ENCODE measurements around the gene TPM2.

The TPM2 gene

DNA sequence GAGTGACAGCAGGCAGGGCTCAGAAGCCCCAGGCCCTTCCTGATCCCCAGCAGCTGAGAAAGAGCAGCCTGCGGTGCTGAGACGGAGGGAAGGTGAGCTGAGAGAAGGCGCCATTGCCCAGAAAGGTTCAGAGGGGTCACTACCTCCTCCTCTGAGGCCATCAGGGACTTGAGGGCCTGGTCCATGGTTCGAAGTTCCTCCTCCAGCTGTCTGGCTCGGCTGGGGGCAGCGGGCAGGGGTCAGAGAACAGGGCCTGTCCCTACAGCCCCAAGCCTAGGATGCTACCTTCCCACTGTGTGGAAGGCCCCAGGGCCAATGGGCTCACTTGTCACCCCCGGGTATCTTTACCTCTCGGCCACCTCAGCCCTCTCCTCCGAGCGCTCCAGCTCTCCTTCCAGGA is 4.8 kb downstream of the TPM2 start:
- TF ChIP-seq, protein P1, sequence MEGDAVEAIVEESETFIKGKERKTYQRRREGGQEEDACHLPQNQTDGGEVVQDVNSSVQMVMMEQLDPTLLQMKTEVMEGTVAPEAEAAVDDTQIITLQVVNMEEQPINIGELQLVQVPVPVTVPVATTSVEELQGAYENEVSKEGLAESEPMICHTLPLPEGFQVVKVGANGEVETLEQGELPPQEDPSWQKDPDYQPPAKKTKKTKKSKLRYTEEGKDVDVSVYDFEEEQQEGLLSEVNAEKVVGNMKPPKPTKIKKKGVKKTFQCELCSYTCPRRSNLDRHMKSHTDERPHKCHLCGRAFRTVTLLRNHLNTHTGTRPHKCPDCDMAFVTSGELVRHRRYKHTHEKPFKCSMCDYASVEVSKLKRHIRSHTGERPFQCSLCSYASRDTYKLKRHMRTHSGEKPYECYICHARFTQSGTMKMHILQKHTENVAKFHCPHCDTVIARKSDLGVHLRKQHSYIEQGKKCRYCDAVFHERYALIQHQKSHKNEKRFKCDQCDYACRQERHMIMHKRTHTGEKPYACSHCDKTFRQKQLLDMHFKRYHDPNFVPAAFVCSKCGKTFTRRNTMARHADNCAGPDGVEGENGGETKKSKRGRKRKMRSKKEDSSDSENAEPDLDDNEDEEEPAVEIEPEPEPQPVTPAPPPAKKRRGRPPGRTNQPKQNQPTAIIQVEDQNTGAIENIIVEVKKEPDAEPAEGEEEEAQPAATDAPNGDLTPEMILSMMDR (IDR thresholded peaks at IDR 0.05) = no peak

DNA sequence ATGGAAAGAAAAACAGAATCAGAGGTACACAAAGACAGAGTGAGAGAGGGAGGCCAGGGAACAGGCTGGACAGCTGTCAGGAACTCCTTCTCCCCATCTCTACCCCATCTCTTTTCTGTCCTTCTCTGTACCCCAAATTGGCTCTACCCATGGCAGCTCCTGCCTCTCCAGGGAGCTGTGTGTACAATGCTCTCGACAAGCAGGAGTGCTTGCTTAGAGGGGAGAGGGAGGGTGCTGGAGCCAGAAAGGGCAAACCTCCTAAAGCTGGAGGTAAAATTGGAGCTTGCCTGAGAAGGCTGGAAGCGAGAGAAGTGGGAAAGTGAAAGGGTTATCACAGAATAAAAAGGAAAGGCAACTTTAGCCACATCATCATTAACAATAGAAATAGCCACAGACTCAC is 6.4 kb downstream of the TPM2 start:
- TF ChIP-seq, protein P1 (IDR thresholded peaks at IDR 0.05) = no peak

DNA sequence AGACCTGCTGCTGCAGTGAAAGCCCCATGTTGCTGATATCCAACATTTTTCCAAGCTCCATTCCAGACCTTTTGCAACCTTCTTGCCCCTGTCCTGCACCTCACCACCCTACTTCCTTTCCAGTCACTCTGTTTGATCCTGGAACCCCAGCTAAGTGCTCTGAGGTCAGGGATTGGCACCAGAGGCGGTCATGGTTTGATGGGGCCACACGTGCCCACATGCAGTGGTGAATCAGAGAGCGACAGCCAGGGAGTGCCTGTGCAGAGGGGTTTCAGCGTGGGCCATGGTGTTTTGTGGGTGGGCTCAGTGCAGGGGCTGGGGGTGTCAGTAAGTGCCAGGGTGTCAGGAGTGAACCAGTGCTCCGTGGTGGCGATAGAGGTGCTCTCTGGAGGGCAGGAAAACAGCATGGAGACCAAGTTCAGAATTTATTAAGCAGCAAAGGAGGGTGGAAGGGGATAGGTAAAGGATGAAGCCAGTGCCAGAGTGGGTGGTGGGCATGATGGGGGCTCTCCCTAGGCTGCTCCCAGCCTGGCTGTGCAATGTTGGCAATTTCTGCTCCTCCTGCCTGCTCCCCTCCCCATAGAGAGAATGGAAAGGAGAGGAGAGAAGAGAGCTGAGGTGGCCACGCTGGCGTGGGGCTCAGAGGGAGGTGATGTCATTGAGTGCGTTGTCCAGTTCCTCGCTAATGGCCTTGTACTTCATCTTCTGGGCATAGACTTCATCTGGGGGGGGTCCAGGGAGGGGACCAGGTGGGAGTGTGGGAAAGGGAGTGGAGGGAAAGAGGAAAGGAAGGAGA is 7.0 kb downstream of the TPM2 start:
- TF ChIP-seq, protein P1 (IDR thresholded peaks at IDR 0.05) = no peak

DNA sequence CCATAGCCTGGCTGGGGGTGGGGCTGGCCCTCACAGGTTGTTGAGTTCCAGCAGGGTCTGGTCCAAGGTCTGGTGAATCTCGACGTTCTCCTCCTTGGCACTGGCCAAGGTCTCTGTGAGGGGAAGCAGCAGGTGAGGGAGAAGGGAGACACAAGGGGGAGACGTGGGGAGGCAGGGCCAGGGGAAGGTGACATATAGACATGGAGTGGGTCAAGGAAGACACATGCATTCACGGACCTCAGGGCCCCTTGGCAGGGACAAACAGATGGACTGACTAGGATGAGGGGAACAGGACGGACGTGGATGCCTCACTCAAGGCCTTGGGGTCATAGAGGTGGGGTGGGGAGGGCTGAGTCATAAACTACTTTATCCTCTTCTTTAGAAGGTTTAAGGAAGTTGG is 7.7 kb downstream of the TPM2 start:
- TF ChIP-seq, protein P1 (IDR thresholded peaks at IDR 0.05) = no peak

DNA sequence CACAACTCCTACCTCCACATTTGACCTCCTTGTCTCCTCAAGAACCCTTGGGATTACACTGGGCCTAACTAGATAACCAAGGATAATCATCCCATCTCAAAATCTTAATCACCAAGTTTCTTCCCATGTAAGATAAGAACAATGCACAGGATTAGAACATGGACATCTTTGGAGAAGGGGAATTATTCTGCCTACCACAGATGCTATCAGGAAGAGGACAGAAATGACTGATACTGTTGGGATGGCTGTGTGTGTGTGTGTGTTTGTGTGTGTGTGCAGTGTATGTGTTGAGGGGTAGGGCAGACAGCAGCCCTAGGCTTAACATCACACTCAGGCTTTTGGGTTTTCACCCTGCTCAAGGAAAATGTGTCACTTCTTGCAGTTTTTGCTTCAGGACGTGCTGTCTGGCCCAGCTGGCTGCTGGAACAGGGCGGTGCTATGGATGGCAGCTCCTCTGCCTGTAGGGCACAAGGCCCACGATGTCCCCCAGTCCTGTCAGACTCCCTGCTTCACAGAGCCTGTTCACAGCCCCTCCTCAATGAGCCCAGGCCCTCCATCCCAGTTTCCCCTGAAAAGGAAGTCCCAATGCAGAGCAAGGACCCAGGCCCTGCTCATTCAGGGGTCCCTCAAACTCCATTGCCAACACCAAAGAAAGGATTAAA is 8.3 kb downstream of the TPM2 start:
- TF ChIP-seq, protein P1 (IDR thresholded peaks at IDR 0.05) = no peak

DNA sequence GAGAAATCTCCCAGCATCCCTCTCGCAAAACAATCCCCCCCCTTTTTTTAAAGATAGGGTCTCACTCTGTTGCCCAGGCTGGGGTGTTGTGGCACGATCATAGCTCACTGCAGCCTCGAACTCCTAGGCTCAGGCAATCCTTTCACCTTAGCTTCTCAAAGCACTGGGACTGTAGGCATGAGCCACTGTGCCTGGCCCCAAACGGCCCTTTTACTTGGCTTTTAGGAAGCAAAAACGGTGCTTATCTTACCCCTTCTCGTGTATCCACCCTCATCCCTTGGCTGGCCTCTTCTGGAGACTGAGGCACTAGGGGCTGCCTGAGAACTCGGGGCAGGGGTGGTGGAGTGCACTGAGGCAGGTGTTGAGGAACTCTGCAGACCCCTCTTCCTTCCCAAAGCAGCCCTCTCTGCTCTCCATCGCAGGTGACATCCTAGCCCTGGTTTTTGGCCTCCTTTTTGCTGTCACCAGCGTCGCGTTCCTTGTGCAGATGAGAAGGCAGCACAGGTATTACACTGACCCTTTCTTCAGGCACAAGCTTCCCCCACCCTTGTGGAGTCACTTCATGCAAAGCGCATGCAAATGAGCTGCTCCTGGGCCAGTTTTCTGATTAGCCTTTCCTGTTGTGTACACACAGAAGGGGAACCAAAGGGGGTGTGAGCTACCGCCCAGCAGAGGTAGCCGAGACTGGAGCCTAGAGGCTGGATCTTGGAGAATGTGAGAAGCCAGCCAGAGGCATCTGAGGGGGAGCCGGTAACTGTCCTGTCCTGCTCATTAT is 9.2 kb downstream of the TPM2 start:
- TF ChIP-seq, protein P1 (IDR thresholded peaks at IDR 0.05) = no peak

DNA sequence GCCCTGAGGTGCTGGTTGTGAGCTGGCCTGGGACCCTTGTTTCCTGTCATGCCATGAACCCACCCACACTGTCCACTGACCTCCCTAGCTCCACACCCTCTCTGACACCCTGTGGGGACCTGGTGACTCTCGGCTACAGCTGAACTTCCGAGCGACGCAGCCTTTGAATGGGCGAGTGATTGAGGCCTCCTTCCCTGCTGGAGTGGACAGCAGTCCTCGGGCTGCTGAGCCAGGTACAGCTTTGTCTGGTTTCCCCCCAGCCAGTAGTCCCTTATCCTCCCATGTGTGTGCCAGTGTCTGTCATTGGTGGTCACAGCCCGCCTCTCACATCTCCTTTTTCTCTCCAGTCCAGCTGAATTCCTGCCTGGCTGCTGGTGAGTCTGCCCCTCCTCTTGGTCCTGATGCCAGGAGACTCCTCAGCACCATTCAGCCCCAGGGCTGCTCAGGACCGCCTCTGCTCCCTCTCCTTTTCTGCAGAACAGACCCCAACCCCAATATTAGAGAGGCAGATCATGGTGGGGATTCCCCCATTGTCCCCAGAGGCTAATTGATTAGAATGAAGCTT is 9.9 kb downstream of the TPM2 start:
- TF ChIP-seq, protein P1 (IDR thresholded peaks at IDR 0.05) = no peak
